KMS-11 (cell line): Measurements from ENCODE around the gene JAKMIP3.

Experiments
- H2AFZ ChIP-seq: fragments of 200-600 bp; sonication (generic); 2 replicates; pipeline ENCODE4 v1.6.1; 2016; ENCODE audit warnings: antibody characterized with exemption, mixed run types, low read depth
- H3K27ac ChIP-seq: fragments of 200-600 bp; sonication (generic); 2 replicates; pipeline ENCODE4 v1.6.1; 2016; ENCODE audit warnings: mild to moderate bottlenecking, mixed run types
- H3K27me3 ChIP-seq: fragments of 200-600 bp; sonication (generic); 2 replicates; pipeline ENCODE4 v1.6.1; 2017; ENCODE audit warnings: mild to moderate bottlenecking, low read depth, mixed run types, moderate library complexity; ENCODE audit not compliant: insufficient read depth
- H3K36me3 ChIP-seq: fragments of 200-600 bp; sonication (generic); 2 replicates; pipeline ENCODE4 v1.6.1; 2017; ENCODE audit warnings: mild to moderate bottlenecking, mixed run types; ENCODE audit not compliant: insufficient read depth
- H3K4me1 ChIP-seq: fragments of 200-600 bp; sonication (generic); 2 replicates; pipeline ENCODE4 v1.6.1; 2016; ENCODE audit warnings: mild to moderate bottlenecking, low read depth, mixed run types; ENCODE audit not compliant: poor library complexity, severe bottlenecking
- H3K4me2 ChIP-seq: fragments of 200-600 bp; sonication (generic); 2 replicates; pipeline ENCODE4 v1.7.0; 2016; ENCODE audit warnings: mild to moderate bottlenecking, mixed run types
- H3K4me3 ChIP-seq: fragments of 200-600 bp; sonication (generic); IDR thresholded peaks from 2 replicates; pipeline ENCODE4 v1.6.1; 2017; ENCODE audit warnings: low read depth, low read length, mixed read lengths; ENCODE audit not compliant: insufficient read depth
- H3K79me2 ChIP-seq: fragments of 200-600 bp; sonication (generic); 2 replicates; pipeline ENCODE4 v1.6.1; 2016; ENCODE audit warnings: low read depth, mixed run types; ENCODE audit not compliant: insufficient read depth
- H3K9ac ChIP-seq: fragments of 200-600 bp; sonication (generic); 2 replicates; pipeline ENCODE4 v1.6.1; 2016; ENCODE audit warnings: mild to moderate bottlenecking, mixed run types
- H4K20me1 ChIP-seq: fragments of 200-600 bp; sonication (generic); 2 replicates; pipeline ENCODE4 v1.6.1; 2016; ENCODE audit warnings: mild to moderate bottlenecking, mixed run types; ENCODE audit not compliant: insufficient read depth
- TF ChIP-seq, protein P1 (sequence below): fragments of 200-600 bp; sonication (generic); conservative IDR thresholded peaks from 2 replicates; pipeline ENCODE4 v1.6.1; 2017; ENCODE audit warnings: low read depth, mild to moderate bottlenecking, antibody characterized with exemption, low read length, moderate library complexity, mixed read lengths

JAKMIP3 gene

DNA sequence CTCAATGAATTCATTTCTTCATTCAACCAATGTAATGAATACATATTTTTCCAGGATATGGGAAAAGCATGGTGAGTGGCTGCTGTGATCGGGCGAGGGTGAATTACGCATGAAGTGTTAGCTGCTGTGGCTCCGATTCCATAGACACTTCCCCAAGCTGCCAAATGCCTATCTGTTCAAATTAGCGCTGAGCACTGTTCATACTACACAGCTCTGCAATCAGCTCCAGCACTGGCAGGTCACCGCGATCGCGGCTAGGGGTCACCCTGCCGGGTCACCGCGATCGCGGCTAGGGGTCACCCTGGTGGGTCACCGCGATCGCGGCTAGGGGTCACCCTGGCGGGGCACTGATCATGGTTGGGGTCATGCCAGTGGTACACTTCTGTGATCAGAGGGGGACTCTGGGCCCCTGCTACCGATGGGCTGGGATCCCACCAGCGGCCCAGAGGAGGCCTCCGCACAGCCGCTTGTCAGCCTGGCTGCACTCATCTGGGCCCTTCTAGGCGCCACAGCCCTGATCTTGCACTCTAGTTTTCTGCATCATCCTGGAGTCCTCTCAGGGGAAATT is 49.3 kb downstream of the JAKMIP3 start:
- H4K20me1 ChIP-seq, result no peaks in the 10 kb centered on the region
- H2AFZ ChIP-seq, result no peak overlapping the region
- TF ChIP-seq, protein P1, sequence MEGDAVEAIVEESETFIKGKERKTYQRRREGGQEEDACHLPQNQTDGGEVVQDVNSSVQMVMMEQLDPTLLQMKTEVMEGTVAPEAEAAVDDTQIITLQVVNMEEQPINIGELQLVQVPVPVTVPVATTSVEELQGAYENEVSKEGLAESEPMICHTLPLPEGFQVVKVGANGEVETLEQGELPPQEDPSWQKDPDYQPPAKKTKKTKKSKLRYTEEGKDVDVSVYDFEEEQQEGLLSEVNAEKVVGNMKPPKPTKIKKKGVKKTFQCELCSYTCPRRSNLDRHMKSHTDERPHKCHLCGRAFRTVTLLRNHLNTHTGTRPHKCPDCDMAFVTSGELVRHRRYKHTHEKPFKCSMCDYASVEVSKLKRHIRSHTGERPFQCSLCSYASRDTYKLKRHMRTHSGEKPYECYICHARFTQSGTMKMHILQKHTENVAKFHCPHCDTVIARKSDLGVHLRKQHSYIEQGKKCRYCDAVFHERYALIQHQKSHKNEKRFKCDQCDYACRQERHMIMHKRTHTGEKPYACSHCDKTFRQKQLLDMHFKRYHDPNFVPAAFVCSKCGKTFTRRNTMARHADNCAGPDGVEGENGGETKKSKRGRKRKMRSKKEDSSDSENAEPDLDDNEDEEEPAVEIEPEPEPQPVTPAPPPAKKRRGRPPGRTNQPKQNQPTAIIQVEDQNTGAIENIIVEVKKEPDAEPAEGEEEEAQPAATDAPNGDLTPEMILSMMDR, result no peak
- H3K4me1 ChIP-seq, result no peaks in the 10 kb centered on the region
- H3K27me3 ChIP-seq, result peaks cover 6% of the 10 kb centered on the region; the same call in 1 of the 2 replicates
- H3K27ac ChIP-seq, result no peak overlapping the region
- no peak overlapping the region for H3K4me2 ChIP-seq
- no peaks in the 10 kb centered on the region for H3K36me3 ChIP-seq
- no peak overlapping the region for H3K9ac ChIP-seq
- no peaks in the 10 kb centered on the region for H3K79me2 ChIP-seq
- H3K4me3 ChIP-seq, result no peak overlapping the region
